Astrocyte (in vitro differentiated cells and primary cell): ENCODE results near the gene PYGB. TPM values are rescaled to one million over a fixed set of nuclear protein-coding genes. Genes with fewer than 3 reads are reported as not detected.

ENCODE experiments used
- DNase-seq: peaks from one replicate; pipeline ENCODE4 v3.0.0-alpha.2; 2010; ENCODE audit warnings: low read depth
- FAIRE-seq: peaks from 2 replicates; lab custom pipeline; 2011; peaks lifted over from hg19 to GRCh38; lab: Jason Lieb, UNC
- H2AFZ ChIP-seq: 2 replicates; pipeline ENCODE4 v1.6.0; 2012; ENCODE audit warnings: low read depth, low read length, inconsistent platforms
- H3K27ac ChIP-seq: 2 replicates; pipeline ENCODE4 v1.5.1; 2011; ENCODE audit warnings: low read depth, low read length, inconsistent platforms
- H3K27me3 ChIP-seq: 2 replicates; pipeline ENCODE4 v1.6.0; 2011; ENCODE audit warnings: low read length, inconsistent platforms; ENCODE audit not compliant: insufficient read depth
- H3K36me3 ChIP-seq: 2 replicates; pipeline ENCODE4 v1.5.1; 2011; ENCODE audit warnings: low read length, inconsistent platforms; ENCODE audit not compliant: insufficient read depth
- H3K4me1 ChIP-seq: 2 replicates; pipeline ENCODE4 v1.5.1; 2011; ENCODE audit warnings: low read length, inconsistent platforms; ENCODE audit not compliant: insufficient read depth
- H3K4me2 ChIP-seq: 2 replicates; pipeline ENCODE4 v1.6.0; 2012; ENCODE audit warnings: low read length, inconsistent platforms
- H3K4me3 ChIP-seq: 2 replicates; pipeline ENCODE4 v1.5.1; 2011; ENCODE audit warnings: low read depth, mild to moderate bottlenecking, low read length, inconsistent platforms; ENCODE audit not compliant: insufficient read depth
- H3K79me2 ChIP-seq: 2 replicates; pipeline ENCODE4 v1.6.0; 2012; ENCODE audit warnings: mild to moderate bottlenecking, low read length, inconsistent platforms; ENCODE audit not compliant: insufficient read depth
- H3K9ac ChIP-seq: 2 replicates; pipeline ENCODE4 v1.6.0; 2012; ENCODE audit warnings: mild to moderate bottlenecking, low read length, inconsistent platforms
- H3K9me3 ChIP-seq: 2 replicates; pipeline ENCODE4 v1.5.1; 2012; ENCODE audit warnings: low read depth, mild to moderate bottlenecking, low read length, inconsistent platforms; ENCODE audit not compliant: insufficient read depth
- H4K20me1 ChIP-seq: 2 replicates; pipeline ENCODE4 v1.6.0; 2012; ENCODE audit warnings: low read length, inconsistent platforms; ENCODE audit not compliant: insufficient read depth
- H3K27ac Mint-ChIP-seq: one replicate; pipeline ENCODE4 v1.8.0; 2021; ENCODE audit warnings: mild to moderate bottlenecking, mixed read lengths; ENCODE audit not compliant: unreplicated experiment
- H3K27me3 Mint-ChIP-seq: one replicate; pipeline ENCODE4 v1.8.0; 2021; ENCODE audit warnings: low read depth, mixed read lengths; ENCODE audit not compliant: unreplicated experiment
- H3K36me3 Mint-ChIP-seq: one replicate; pipeline ENCODE4 v1.8.0; 2021; ENCODE audit warnings: low read depth, mixed read lengths; ENCODE audit not compliant: unreplicated experiment
- H3K4me1 Mint-ChIP-seq: one replicate; pipeline ENCODE4 v1.8.0; 2021; ENCODE audit warnings: low read depth, mixed read lengths; ENCODE audit not compliant: unreplicated experiment
- H3K4me3 Mint-ChIP-seq: one replicate; pipeline ENCODE4 v1.8.0; 2021; ENCODE audit warnings: mild to moderate bottlenecking, moderate library complexity, mixed read lengths; ENCODE audit not compliant: unreplicated experiment
- H3K9me3 Mint-ChIP-seq: one replicate; pipeline ENCODE4 v1.8.0; 2021; ENCODE audit warnings: mild to moderate bottlenecking, mixed read lengths; ENCODE audit not compliant: unreplicated experiment
- EZH2 ChIP-seq: IDR thresholded peaks from 2 replicates; pipeline ENCODE4 v1.6.1; 2012; ENCODE audit warnings: mild to moderate bottlenecking, low read length, inconsistent platforms; ENCODE audit not compliant: insufficient read depth
- total RNA-seq: library from RNA; stranded (reverse); gene quantifications from 2 replicates; pipeline ENCODE4 v1.2.1, GENCODE V29; 2021
- TF ChIP-seq, protein P1 (sequence below): IDR thresholded peaks from 2 replicates; pipeline ENCODE4 v1.5.1; 2011; ENCODE audit warnings: low read depth, mild to moderate bottlenecking, inconsistent platforms, low read length, moderate library complexity; ENCODE audit not compliant: insufficient read depth

Gene PYGB
- total RNA-seq, 1 donor from 2014 or later: 206 TPM

GRCh38 chr20:25245461-25245860 is 2.4 kb upstream of the PYGB start:
- peaks cover 44% of the 10 kb centered on the region for H3K4me1 Mint-ChIP-seq
- H3K9me3 Mint-ChIP-seq: no peaks in the 10 kb centered on the region
- H3K4me1 ChIP-seq: peaks cover 21% of the 10 kb centered on the region
- no peaks in the 10 kb centered on the region for H3K27me3 ChIP-seq
- FAIRE-seq: no peak
- H3K4me3 ChIP-seq: no peak overlapping the region
- H3K9ac ChIP-seq: no peak overlapping the region
- H4K20me1 ChIP-seq: peaks cover 17% of the 10 kb centered on the region
- H3K36me3 ChIP-seq: no peaks in the 10 kb centered on the region
- no peak for DNase-seq
- no peaks in the 10 kb centered on the region for H3K9me3 ChIP-seq
- TF ChIP-seq EZH2: no peak
- TF ChIP-seq, protein P1, sequence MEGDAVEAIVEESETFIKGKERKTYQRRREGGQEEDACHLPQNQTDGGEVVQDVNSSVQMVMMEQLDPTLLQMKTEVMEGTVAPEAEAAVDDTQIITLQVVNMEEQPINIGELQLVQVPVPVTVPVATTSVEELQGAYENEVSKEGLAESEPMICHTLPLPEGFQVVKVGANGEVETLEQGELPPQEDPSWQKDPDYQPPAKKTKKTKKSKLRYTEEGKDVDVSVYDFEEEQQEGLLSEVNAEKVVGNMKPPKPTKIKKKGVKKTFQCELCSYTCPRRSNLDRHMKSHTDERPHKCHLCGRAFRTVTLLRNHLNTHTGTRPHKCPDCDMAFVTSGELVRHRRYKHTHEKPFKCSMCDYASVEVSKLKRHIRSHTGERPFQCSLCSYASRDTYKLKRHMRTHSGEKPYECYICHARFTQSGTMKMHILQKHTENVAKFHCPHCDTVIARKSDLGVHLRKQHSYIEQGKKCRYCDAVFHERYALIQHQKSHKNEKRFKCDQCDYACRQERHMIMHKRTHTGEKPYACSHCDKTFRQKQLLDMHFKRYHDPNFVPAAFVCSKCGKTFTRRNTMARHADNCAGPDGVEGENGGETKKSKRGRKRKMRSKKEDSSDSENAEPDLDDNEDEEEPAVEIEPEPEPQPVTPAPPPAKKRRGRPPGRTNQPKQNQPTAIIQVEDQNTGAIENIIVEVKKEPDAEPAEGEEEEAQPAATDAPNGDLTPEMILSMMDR: no peak
- H3K79me2 ChIP-seq: peaks cover 32% of the 10 kb centered on the region
- peak overlapping the region; percentile 3 for H3K27ac Mint-ChIP-seq
- no peak overlapping the region for H3K4me2 ChIP-seq
- H2AFZ ChIP-seq: no peak overlapping the region
- H3K27ac ChIP-seq: no peak overlapping the region
- H3K4me3 Mint-ChIP-seq: no peak overlapping the region
- no peaks in the 10 kb centered on the region for H3K27me3 Mint-ChIP-seq
- peaks cover 7% of the 10 kb centered on the region for H3K36me3 Mint-ChIP-seq

DNA sequence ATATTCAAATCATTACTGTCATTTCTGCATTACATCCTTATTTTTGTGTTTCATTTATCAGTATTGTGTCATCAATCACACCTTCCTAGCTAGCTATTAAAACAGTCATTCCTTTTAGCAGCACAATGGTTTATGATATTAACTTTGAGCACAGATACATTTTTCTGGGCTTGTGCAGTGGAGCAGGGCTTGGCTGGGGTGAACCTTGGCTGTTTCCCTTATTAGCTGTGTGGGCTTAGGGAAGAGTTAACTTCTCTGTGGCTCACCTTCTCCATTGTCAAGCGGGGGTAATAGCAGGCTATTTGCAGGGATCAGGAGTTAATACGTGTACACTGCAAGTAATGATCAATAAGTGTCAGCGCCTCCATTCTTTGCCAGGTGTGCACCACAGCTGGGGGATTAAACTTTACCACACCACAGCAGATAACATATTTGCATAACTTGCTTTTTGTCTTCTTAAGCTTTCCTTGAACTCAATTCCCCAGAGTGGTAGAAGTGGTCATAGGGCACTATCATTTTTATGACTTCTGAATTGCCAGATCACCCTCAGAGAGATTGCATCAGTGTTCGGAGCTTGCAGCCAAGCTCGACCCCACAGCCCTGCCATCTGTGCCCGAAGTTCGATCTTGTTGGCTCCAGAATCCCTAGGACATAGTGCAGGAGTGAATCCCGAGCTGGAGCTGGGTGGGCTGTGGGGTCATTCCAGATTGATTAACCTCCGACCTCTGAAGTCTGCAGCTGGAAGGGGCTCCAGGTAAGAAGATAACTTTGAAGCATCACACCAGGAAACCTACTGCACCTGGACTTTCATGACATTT is 1.5 kb upstream of the PYGB start:
- no peaks in the 10 kb centered on the region for H3K27me3 ChIP-seq
- no peak for DNase-seq
- H3K4me3 ChIP-seq: no peak overlapping the region
- H3K27me3 Mint-ChIP-seq: no peaks in the 10 kb centered on the region
- H3K4me1 ChIP-seq: peaks cover 29% of the 10 kb centered on the region
- peak overlapping the region; percentile 87 for H3K27ac Mint-ChIP-seq
- no peaks in the 10 kb centered on the region for H3K36me3 ChIP-seq
- H3K9me3 ChIP-seq: no peaks in the 10 kb centered on the region
- peak overlapping the region; percentile 88 for H3K4me2 ChIP-seq
- H3K36me3 Mint-ChIP-seq: peaks cover 7% of the 10 kb centered on the region
- H2AFZ ChIP-seq: no peak overlapping the region
- peak overlapping the region; percentile 87 for H3K9ac ChIP-seq
- H4K20me1 ChIP-seq: peaks cover 27% of the 10 kb centered on the region
- H3K4me3 Mint-ChIP-seq: peak overlapping the region; percentile 87
- H3K9me3 Mint-ChIP-seq: peaks cover 4% of the 10 kb centered on the region
- TF ChIP-seq, protein P1: no peak
- TF ChIP-seq EZH2: no peak
- H3K27ac ChIP-seq: no peak overlapping the region
- H3K4me1 Mint-ChIP-seq: peaks cover 45% of the 10 kb centered on the region
- peaks cover 41% of the 10 kb centered on the region for H3K79me2 ChIP-seq
- FAIRE-seq: no peak

- no peak for TF ChIP-seq EZH2
- TF ChIP-seq, protein P1: peak; percentile 48
- peaks cover 45% of the 10 kb centered on the region for H3K4me1 Mint-ChIP-seq
Measured at GRCh38 chr20:25247000-25247517, 826 bp upstream of the PYGB start.

More at GRCh38 chr20:25247000-25247517, 826 bp upstream of the PYGB start:
- Histone ChIP-seq H4K20me1 (peaks cover 33% of the 10 kb centered on the region), H3K9me3 (no peaks in the 10 kb centered on the region), H3K4me3 (peak overlapping the region; percentile 56), H3K27me3 (no peaks in the 10 kb centered on the region), H3K9ac (peak overlapping the region; percentile 87), H3K36me3 (no peaks in the 10 kb centered on the region), H3K4me1 (peaks cover 35% of the 10 kb centered on the region), H2AFZ (peak overlapping the region; percentile 93), H3K4me2 (peak overlapping the region; percentile 88), H3K79me2 (peaks cover 48% of the 10 kb centered on the region), H3K27ac (peak overlapping the region; percentile 80)
- H3K36me3 Mint-ChIP-seq: peaks cover 7% of the 10 kb centered on the region
- H3K27ac Mint-ChIP-seq: peak overlapping the region; percentile 87
- peak; percentile 41 for DNase-seq
- no peaks in the 10 kb centered on the region for H3K27me3 Mint-ChIP-seq
- H3K9me3 Mint-ChIP-seq: peaks cover 4% of the 10 kb centered on the region
- no peak for FAIRE-seq
- H3K4me3 Mint-ChIP-seq: peak overlapping the region; percentile 87
